GM12873 (cell line): ENCODE results near the gene MRPS18B.

Experiments
- TF ChIP-seq, protein P1 (sequence below): IDR thresholded peaks from 2 replicates; pipeline ENCODE4 v1.5.1; 2012; ENCODE audit warnings: low read depth, mild to moderate bottlenecking, moderate library complexity, low read length, control low read depth; ENCODE audit not compliant: insufficient read depth; ENCODE audit errors: missing control alignments

The MRPS18B gene

DNA sequence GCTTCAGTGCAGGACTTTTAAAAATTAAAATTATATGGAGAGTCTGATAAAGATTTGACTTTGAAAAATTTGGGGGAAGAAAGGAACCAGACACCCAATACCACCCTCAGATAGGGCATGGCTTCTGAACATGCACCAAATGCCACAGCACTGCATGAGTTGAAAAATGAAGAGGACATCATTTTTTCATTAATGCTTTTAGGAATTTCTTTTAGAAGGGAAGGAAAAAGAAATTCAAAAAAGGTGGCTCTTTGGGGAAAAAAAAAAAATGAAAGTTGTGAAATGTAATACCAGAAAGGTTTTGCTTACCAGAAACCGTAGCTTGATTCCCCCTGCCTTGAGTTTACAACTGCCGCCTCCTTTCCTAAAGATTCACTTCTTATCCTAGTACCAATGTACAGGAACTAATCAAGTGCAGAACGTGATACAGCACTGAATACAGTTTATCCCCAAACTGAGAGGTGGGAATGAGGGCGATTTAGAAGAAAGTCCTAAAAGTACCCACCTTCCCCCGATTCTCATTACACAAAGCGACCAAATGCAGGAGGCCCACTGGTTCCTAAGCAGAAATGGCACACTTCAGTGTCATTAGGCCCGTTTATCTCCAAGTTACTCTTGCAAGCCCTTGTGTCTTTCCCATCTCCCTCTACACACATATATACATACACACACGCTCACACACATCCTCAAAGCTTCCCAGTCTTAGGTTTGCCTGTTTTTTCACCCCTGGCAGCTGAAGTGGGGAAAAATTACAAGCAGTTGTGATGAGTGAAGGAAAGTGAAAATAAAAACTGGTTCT, 3.4 kb upstream of the MRPS18B start:
- TF ChIP-seq, protein P1, sequence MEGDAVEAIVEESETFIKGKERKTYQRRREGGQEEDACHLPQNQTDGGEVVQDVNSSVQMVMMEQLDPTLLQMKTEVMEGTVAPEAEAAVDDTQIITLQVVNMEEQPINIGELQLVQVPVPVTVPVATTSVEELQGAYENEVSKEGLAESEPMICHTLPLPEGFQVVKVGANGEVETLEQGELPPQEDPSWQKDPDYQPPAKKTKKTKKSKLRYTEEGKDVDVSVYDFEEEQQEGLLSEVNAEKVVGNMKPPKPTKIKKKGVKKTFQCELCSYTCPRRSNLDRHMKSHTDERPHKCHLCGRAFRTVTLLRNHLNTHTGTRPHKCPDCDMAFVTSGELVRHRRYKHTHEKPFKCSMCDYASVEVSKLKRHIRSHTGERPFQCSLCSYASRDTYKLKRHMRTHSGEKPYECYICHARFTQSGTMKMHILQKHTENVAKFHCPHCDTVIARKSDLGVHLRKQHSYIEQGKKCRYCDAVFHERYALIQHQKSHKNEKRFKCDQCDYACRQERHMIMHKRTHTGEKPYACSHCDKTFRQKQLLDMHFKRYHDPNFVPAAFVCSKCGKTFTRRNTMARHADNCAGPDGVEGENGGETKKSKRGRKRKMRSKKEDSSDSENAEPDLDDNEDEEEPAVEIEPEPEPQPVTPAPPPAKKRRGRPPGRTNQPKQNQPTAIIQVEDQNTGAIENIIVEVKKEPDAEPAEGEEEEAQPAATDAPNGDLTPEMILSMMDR = no peak

GRCh38 chr6:30614843-30615218, 2.8 kb upstream of the MRPS18B start:
- TF ChIP-seq, protein P1 = no peak

DNA sequence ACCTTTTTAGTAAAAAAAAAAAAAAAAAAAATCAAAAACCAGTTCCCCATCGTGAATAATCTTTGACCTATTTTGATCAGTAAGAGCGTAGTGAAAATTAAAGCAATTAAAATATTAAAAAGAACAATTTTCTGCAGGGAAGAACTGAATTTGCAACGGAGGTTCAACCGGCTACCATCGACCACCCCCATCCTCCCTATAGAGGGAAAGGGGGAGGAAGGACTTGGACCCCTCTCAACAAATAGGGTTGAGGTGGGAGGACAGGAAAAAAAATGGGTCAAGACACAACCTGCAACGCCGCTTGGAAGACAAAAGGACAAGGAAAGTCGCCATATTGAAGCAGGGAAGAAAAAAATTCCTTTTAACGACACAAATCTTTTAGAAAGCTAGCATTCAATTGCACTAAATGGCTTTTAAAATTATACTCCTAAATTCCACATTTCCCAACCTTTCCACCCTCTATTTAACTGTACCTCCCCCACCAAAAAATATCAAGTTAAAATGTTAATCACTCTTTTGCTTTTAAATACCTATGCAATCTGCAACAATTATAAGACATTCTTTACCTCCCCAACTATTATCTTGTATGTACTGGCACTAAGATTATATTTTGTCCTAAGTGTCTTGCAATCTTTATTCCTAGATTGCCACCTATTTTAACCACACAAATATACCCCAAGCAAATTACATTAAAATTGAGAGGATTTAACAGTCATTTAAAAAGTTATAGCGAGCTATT, 2.3 kb upstream of the MRPS18B start:
- TF ChIP-seq, protein P1 = no peak

GRCh38 chr6:30615958-30616810, 1.5 kb upstream of the MRPS18B start:
- TF ChIP-seq, protein P1 = no peak

- TF ChIP-seq, protein P1 = no peak
These were observed 652 bp upstream of the MRPS18B start, which contains the start of gene PPP1R10 for GRCh38 chr6:30616811-30617564. PPP1R10 (minus strand) TSS chr6:30617243; CDS start chr6:30609944, 7,299 bp downstream.

DNA sequence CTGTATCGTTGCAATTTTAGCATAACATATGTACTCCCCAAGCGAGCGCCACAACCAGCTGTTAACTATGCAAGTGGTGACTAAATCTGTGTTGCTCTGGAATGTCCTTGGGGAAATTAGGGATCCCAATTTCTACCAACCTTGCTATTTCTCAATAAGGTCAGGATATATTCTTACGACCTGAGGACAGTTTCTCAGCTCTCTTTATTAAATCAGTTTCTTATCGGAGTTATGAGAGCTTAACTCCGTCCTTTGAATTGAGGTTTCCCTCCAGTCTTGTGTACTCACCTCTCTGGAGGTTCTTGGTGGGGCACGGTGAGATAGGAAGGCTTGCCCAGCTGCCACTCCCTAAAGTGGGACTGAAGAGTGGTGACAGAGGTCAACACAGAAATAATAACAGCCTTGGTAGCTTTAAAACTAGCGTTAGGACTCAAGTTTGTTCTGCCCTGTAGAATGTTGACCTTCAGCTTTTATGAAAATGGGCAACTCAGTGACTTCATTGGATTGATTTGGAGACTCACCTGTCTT, 694 bp downstream of the MRPS18B start:
- TF ChIP-seq, protein P1 = no peak
